MCF 10A (cell line): ENCODE results near the gene ADAM15. TPM values are rescaled to one million over a fixed set of nuclear protein-coding genes. Genes with fewer than 3 reads are reported as not detected.

Experiments used
- BruUV-seq: library from RNA; stranded (reverse); fragments of 400-500 nt; replicated peaks from 2 replicates; lab custom pipeline; 2021; lab: Mats Ljungman, UMichigan
- CTCF ChIA-PET: fragments of 300-600 bp; sonication (Branson Sonifier 250); formaldehyde crosslinking; extraction: SDS; loops from one replicate; lab custom pipeline; 2021; ENCODE audit warnings: antibody characterized with exemption, inconsistent platforms; lab: Yijun Ruan, JAX
- POLR2A ChIA-PET: fragments of 300-600, 350-650 bp; sonication (Branson Sonifier 250); formaldehyde crosslinking; extraction: SDS; loops from one replicate; lab custom pipeline; 2020; ENCODE audit warnings: antibody characterized with exemption, inconsistent platforms; lab: Yijun Ruan, JAX
- DNase-seq: peaks from one replicate; pipeline ENCODE4 v3.0.0-alpha.2; 2018; ENCODE audit not compliant: unreplicated experiment
- H3K27ac Mint-ChIP-seq: one replicate; pipeline ENCODE4 v1.8.0; 2022; ENCODE audit warnings: mild to moderate bottlenecking, low read depth, mixed read lengths; ENCODE audit not compliant: unreplicated experiment
- H3K27me3 Mint-ChIP-seq: one replicate; pipeline ENCODE4 v1.8.0; 2022; ENCODE audit warnings: mixed read lengths; ENCODE audit not compliant: insufficient read depth, unreplicated experiment
- H3K36me3 Mint-ChIP-seq: one replicate; pipeline ENCODE4 v1.8.0; 2022; ENCODE audit warnings: mild to moderate bottlenecking, moderate library complexity, mixed read lengths; ENCODE audit not compliant: insufficient read depth, unreplicated experiment
- H3K4me1 Mint-ChIP-seq: one replicate; pipeline ENCODE4 v1.8.0; 2022; ENCODE audit warnings: mixed read lengths; ENCODE audit not compliant: insufficient read depth, unreplicated experiment
- H3K4me3 Mint-ChIP-seq: one replicate; pipeline ENCODE4 v1.8.0; 2022; ENCODE audit warnings: mild to moderate bottlenecking, moderate library complexity, mixed read lengths; ENCODE audit not compliant: unreplicated experiment
- H3K9me3 Mint-ChIP-seq: one replicate; pipeline ENCODE4 v1.8.0; 2022; ENCODE audit warnings: mixed read lengths; ENCODE audit not compliant: unreplicated experiment
- intact Hi-C: fragments of 100-400 bp; cut with micrococcal nuclease; formaldehyde crosslinking; loops from 2 replicates; pipeline ENCODE4 v1.14.1; 2022
- total RNA-seq: library from RNA; stranded (reverse); gene quantifications from 2 replicates; pipeline ENCODE4 v1.2.3, GENCODE V29; 2022
- TF ChIP-seq, protein P1 (sequence below): fragments of 200-600 bp; IDR thresholded peaks from one replicate; pipeline ENCODE4 v1.8.0; 2022; ENCODE audit warnings: antibody characterized with exemption, mild to moderate bottlenecking; ENCODE audit not compliant: unreplicated experiment

Gene ADAM15
- total RNA-seq, 1 experiment from 2014 or later: 385 TPM

GRCh38 chr1:155086128-155086741 is 35.1 kb downstream of the ADAM15 start:
- ChIA-PET POLR2A (interaction anchor here (0.5 to 3.8 kb wide), 14 partner anchors 22 to 526 kb away, joined by 3 to 35 read pairs (median 14); partner anchors contain the start of genes ADAM15, CKS1B, EFNA1 and EFNA4), CTCF (interaction anchor here (0.6 to 5.2 kb wide), 31 partner anchors 9 to 606 kb away, joined by 3 to 78 read pairs (median 8); partner anchors contain the start of genes ADAM15, EFNA4, FLAD1 and KRTCAP2)
- no peak overlapping the region for H3K27ac Mint-ChIP-seq
- DNase-seq: peak; percentile 77
- intact Hi-C loops: no loop called here
- H3K27me3 Mint-ChIP-seq: peaks cover 10% of the 10 kb centered on the region
- H3K36me3 Mint-ChIP-seq: no peaks in the 10 kb centered on the region
- TF ChIP-seq, protein P1, sequence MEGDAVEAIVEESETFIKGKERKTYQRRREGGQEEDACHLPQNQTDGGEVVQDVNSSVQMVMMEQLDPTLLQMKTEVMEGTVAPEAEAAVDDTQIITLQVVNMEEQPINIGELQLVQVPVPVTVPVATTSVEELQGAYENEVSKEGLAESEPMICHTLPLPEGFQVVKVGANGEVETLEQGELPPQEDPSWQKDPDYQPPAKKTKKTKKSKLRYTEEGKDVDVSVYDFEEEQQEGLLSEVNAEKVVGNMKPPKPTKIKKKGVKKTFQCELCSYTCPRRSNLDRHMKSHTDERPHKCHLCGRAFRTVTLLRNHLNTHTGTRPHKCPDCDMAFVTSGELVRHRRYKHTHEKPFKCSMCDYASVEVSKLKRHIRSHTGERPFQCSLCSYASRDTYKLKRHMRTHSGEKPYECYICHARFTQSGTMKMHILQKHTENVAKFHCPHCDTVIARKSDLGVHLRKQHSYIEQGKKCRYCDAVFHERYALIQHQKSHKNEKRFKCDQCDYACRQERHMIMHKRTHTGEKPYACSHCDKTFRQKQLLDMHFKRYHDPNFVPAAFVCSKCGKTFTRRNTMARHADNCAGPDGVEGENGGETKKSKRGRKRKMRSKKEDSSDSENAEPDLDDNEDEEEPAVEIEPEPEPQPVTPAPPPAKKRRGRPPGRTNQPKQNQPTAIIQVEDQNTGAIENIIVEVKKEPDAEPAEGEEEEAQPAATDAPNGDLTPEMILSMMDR: peak; percentile 100
- H3K4me1 Mint-ChIP-seq: peaks cover 30% of the 10 kb centered on the region
- no peaks in the 10 kb centered on the region for H3K9me3 Mint-ChIP-seq
- no TSS peak for BruUV-seq
- peak overlapping the region; percentile 100 for H3K4me3 Mint-ChIP-seq

- Mint-ChIP-seq H3K27me3 (peaks cover 2% of the 10 kb centered on the region), H3K4me3 (peak overlapping the region; percentile 100), H3K36me3 (no peaks in the 10 kb centered on the region), H3K27ac (no peak overlapping the region), H3K4me1 (peaks cover 30% of the 10 kb centered on the region), H3K9me3 (no peaks in the 10 kb centered on the region)
- intact Hi-C loops: no loop called here
- CTCF ChIA-PET: interaction anchor here (0.6 to 5.2 kb wide), 15 partner anchors 9 to 141 kb away, joined by 3 to 78 read pairs (median 10); partner anchors contain the start of genes ADAM15 and KRTCAP2
- TF ChIP-seq, protein P1: no peak
- TSS peak; percentile 21 for BruUV-seq
- POLR2A ChIA-PET: interaction anchor here (3.8 kb wide), 1 partner anchor 41 kb away, joined by 35 read pairs; the partner anchor contains the start of gene EFNA1
- DNase-seq: no peak
Measured at GRCh38 chr1:155086856-155087535, 35.9 kb downstream of the ADAM15 start.

DNA sequence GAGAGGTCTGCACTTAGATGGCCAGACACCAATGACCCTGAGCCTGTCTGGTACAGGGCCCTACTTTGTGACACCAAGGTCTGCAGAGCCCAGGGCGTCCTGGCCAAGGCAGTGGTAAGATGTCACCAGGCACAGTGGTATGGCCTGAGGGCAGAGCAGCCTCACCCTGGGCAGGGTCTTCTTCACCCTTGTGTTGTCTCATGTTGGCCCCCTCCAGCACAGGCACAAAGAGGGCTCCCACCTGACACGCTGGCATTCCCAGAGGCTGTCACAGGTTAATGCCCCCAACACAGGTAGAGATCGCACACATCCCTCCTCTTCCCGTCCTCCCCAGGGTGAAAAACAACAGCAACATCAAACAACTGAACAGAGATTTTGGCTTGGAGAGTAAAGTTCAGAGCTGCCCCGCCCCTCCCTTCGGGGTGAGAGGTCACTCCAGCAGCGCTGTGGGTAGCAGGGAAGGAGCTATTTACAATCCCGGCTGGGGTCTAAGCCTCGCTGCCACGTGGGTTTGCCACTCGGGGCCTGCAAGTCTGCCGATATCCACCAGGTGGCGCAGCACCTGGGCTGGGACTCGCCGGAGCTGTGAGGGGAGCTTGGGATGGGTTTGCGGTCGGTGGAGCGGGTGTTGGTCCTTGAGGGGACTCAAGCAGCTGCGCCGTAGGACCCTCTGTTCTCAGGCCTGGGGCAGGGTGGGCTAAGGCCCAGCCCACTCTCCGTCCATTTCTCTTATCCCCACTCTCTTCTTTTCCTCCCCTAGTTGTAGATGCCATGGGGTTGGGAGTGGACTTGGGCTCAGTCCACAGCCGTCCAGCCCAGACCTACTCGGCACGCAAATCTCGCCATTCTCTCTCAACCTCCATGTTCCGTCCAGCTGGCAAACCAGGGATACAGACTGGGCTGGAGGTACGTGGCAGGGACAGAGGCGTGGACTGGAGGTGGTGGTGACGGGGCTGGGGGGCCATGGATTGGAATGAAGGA is 40.2 kb downstream of the ADAM15 start:
- Mint-ChIP-seq H3K4me1 (peaks cover 26% of the 10 kb centered on the region), H3K36me3 (no peaks in the 10 kb centered on the region), H3K27ac (no peak overlapping the region), H3K27me3 (peaks cover 17% of the 10 kb centered on the region), H3K4me3 (no peak overlapping the region), H3K9me3 (no peaks in the 10 kb centered on the region)
- POLR2A ChIA-PET: interaction anchor here (0.6 to 2.3 kb wide), 13 partner anchors 11 to 607 kb away, joined by 3 to 20 read pairs (median 5); partner anchors contain the start of genes KRTCAP2 and SLC50A1
- TF ChIP-seq, protein P1: peak; percentile 100
- peak; percentile 83 for DNase-seq
- intact Hi-C loops: no loop called here
- BruUV-seq: no TSS peak
- CTCF ChIA-PET: interaction anchor here (0.6 to 6.8 kb wide), 57 partner anchors 9 to 644 kb away, joined by 3 to 380 read pairs (median 5); partner anchors contain the start of genes ADAM15, DPM3, EFNA1 and KRTCAP2
